Omental fat pad (tissue), 4 donors: Measurements from ENCODE around the gene SH2D6. TPM values are rescaled to one million over a fixed set of nuclear protein-coding genes. Genes with fewer than 3 reads are reported as not detected.

Source experiments
- ATAC-seq: fragments of 150-250 bp; one replicate; pipeline ENCODE4 v1.9.1; 2016; ENCODE audit warnings: mild to moderate bottlenecking, moderate library complexity; ENCODE audit not compliant: low FRiP score
- DNase-seq: peaks from one replicate; pipeline ENCODE4 v3.0.0-alpha.2; 2019; ENCODE audit warnings: low spot score
- total RNA-seq, 4 donors: library from RNA; depleted of rRNA; stranded (reverse); fragments of >200 nt; gene quantifications; one replicate each; pipeline ENCODE4 v1.1.0, GENCODE V29; 2016
- TF ChIP-seq, protein P1 (sequence below), 3 donors: fragments of 450-650 bp; IDR thresholded peaks; one replicate each; pipeline ENCODE4 v1.5.1; 2016 to 2017; ENCODE audit warnings: antibody characterized with exemption in 3 of 3, mild to moderate bottlenecking in 3 of 3, moderate library complexity in 2 of 3

Gene SH2D6
- total RNA-seq, 4 donors from 2014 or later: not detected

DNA sequence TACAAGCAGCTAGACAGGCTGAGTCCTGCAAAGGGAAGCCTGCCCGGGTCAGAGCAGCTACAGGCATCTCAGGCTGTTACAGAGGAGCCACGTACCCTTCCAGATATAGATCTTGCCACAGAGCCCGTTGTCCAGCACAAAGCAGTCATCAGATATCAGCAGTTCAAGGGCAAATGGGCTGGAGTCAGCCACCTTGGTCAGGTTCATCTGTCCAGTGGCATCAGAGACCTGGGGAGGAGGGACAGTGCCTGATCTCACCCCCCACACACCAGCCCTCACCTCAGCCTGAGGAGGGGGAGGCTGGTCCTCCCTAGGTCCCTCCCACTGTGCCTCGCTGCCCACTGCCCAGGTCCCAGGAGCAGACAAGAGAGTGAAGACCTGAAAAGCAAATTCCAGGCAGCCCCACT lies 20.6 kb upstream of the SH2D6 start:
- DNase-seq (no peak), ATAC-seq (no peak)
- TF ChIP-seq, protein P1, sequence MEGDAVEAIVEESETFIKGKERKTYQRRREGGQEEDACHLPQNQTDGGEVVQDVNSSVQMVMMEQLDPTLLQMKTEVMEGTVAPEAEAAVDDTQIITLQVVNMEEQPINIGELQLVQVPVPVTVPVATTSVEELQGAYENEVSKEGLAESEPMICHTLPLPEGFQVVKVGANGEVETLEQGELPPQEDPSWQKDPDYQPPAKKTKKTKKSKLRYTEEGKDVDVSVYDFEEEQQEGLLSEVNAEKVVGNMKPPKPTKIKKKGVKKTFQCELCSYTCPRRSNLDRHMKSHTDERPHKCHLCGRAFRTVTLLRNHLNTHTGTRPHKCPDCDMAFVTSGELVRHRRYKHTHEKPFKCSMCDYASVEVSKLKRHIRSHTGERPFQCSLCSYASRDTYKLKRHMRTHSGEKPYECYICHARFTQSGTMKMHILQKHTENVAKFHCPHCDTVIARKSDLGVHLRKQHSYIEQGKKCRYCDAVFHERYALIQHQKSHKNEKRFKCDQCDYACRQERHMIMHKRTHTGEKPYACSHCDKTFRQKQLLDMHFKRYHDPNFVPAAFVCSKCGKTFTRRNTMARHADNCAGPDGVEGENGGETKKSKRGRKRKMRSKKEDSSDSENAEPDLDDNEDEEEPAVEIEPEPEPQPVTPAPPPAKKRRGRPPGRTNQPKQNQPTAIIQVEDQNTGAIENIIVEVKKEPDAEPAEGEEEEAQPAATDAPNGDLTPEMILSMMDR (IDR thresholded peaks at IDR 0.05): no peak

DNA sequence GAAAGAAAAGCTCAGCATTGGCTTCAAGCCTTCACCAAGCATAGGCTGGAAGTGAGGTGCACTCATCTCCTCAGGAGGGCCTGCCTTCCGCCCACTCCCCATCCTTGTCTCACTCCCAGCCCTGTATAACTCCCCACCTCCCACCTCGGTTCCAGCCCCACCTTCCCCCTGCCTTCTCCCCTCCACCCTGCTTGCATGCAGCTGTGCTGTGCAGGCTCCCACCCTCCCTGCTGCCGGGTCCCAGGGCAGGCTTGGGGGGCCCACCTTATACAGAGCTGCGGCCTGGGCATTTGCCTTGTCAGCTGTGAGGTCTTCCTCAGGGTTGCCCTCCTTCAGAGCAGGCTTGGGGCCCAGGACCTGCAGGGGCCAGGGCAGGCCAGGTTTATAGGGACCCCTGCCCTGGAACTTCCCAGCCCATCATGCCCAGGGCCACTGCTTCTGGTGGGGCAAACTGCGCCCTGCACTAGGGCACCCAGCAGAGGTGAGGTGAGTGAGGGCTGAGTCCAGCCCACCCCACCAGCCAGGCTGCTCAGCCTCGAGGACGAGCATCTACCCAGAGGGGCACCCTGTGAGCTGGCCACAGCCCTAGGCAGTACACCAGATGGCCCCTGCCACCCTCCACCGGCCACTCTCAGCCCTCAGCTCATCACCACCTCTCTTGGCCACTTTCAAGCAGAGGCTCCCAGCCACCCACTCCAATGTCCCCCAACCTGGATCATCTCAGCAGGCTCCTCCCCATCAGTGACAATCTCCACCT lies 19.9 kb upstream of the SH2D6 start:
- ATAC-seq: no peak
- TF ChIP-seq, protein P1 (IDR thresholded peaks at IDR 0.05): no peak
- no peak for DNase-seq

DNA sequence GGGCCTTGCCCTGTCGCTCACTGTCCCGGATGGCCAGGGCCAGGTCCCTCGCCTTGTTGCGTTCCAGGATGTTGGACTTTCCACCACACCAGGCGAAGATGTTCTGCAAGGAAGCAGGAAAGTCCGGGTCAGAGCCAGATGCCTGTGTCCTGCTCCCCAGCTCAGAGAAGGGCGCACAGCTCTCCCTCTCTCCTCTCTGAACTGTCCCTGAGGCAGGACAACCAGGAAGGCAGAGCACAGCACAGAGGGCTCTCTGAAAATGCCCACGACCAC lies 19.4 kb upstream of the SH2D6 start:
- DNase-seq: no peak
- ATAC-seq: no peak

DNA sequence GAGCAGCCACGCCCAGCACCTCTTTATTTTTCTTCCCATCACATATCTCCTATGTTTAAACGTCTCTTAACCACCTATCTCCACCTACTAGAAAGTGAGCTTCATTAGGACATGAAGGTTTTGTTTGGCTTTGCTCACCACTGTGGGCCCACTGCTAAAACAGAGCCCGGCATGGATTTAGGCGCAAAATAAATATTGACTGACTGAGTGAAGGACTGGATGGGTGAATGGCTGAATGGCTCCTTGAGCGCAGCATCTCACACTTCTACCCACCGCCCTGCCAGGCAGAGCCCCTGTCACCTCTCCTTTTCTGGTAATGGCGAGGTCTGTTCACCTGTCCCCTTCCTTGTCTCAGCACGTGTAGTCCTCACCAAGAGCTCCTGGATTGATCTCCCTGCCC lies 18.5 kb upstream of the SH2D6 start:
- TF ChIP-seq, protein P1 (IDR thresholded peaks at IDR 0.05): no peak
- ATAC-seq: no peak
- no peak for DNase-seq

More for the DNA sequence above, 19.4 kb upstream of the SH2D6 start:
- TF ChIP-seq, protein P1 (IDR thresholded peaks at IDR 0.05): no peak

DNA sequence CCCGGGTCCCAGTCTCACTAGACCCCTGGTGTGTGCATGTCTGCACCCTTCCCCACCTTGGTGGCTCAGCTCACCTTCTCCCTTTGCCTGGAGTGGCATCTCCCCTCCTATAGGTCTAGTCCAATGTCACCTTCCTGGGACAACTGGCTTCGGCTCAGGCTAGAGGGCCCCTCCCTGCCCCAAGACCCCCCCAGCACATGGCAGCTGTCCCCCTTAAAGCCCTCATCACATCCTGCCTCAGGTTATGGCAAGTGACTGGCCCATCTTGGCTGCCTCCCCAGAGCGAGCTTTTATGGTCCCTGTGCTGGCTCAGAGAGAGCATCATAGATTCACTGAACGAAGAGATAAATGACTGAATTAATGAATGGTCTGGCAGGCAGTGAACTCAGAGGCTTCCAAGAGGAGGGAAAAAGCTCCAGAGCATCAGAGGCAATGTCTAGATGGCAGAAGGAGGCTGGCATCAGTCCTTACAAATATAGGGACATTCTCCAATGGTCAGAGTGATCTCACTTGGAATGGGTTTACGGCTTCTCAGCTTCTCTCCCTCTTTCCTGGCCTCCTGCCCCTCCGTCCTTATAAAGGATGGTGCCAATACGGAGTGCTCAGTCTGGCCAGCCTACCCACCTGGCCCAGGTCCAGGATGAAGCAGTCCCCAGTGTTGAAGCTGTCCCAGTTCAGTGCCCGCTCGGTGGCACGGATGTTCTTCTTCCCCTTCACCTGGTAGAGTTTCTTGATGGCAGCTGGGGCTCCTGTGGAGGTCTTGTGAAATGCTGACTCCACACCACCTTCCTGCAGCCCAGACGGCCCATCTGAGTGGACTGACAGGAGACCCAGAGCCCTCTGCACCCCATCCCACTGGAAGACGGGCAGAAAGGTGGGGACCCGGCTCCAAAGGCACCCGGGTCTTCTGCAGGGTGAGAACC lies 17.7 kb upstream of the SH2D6 start:
- DNase-seq (no peak), ATAC-seq (no peak)
- TF ChIP-seq, protein P1 (IDR thresholded peaks at IDR 0.05): no peak

DNA sequence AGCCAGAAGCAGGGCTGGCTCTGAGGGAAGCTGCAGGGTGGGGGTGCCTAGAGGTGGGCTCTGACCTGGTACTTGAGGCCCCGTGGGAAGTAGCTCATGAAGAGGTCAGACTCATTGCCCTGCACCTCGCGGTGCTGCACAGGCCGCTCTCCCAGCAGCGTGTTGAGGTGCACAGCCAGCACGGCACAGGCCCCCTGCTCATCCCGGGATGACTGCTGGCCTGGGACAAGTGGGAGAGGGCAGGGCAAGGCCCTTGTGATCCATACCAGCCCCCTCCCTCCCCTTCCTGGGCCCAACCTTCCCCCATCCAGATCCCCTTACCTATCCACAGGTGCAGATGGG lies 17.1 kb upstream of the SH2D6 start:
- DNase-seq (no peak), ATAC-seq (no peak)
- TF ChIP-seq, protein P1 (IDR thresholded peaks at IDR 0.05): no peak
